Astrocyte (in vitro differentiated cells and primary cell): ENCODE data around the gene COG5.

Experiments
- EZH2 ChIP-seq: IDR thresholded peaks from 2 replicates; pipeline ENCODE4 v1.6.1; 2012; ENCODE audit warnings: mild to moderate bottlenecking, low read length, inconsistent platforms; ENCODE audit not compliant: insufficient read depth
- TF ChIP-seq, protein P1 (sequence below): IDR thresholded peaks from 2 replicates; pipeline ENCODE4 v1.5.1; 2011; ENCODE audit warnings: low read depth, mild to moderate bottlenecking, inconsistent platforms, low read length, moderate library complexity; ENCODE audit not compliant: insufficient read depth

DNA sequence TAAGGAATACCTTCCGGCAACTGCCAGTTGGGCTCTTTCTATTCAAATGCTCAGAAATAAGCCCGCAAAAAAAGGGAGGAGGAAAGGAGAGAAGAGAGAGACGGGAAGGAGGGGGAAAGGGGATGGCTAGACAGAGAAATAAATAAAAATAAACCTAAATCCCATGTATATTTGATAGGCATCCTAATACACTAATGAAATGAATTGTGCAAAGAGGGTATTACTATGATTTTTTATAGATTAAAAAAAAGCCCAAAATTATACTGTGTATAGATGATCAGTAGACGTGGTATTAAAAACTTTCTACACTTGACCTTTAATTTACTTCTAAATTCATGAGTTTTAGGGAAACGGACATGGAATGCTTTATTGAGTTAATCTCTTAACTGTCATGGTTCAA lies 305.0 kb downstream of the COG5 start:
- TF ChIP-seq, protein P1, sequence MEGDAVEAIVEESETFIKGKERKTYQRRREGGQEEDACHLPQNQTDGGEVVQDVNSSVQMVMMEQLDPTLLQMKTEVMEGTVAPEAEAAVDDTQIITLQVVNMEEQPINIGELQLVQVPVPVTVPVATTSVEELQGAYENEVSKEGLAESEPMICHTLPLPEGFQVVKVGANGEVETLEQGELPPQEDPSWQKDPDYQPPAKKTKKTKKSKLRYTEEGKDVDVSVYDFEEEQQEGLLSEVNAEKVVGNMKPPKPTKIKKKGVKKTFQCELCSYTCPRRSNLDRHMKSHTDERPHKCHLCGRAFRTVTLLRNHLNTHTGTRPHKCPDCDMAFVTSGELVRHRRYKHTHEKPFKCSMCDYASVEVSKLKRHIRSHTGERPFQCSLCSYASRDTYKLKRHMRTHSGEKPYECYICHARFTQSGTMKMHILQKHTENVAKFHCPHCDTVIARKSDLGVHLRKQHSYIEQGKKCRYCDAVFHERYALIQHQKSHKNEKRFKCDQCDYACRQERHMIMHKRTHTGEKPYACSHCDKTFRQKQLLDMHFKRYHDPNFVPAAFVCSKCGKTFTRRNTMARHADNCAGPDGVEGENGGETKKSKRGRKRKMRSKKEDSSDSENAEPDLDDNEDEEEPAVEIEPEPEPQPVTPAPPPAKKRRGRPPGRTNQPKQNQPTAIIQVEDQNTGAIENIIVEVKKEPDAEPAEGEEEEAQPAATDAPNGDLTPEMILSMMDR: no peak
- no peak for TF ChIP-seq EZH2
